ENCODE measurements around the gene ZDHHC4. TPM values are rescaled to one million over a fixed set of nuclear protein-coding genes. Genes with fewer than 3 reads are reported as not detected.

ZDHHC4 gene
- polyA plus RNA-seq, 1 of the 3 experiments (the other 2 are of a cell fraction), result 169 TPM

DNA sequence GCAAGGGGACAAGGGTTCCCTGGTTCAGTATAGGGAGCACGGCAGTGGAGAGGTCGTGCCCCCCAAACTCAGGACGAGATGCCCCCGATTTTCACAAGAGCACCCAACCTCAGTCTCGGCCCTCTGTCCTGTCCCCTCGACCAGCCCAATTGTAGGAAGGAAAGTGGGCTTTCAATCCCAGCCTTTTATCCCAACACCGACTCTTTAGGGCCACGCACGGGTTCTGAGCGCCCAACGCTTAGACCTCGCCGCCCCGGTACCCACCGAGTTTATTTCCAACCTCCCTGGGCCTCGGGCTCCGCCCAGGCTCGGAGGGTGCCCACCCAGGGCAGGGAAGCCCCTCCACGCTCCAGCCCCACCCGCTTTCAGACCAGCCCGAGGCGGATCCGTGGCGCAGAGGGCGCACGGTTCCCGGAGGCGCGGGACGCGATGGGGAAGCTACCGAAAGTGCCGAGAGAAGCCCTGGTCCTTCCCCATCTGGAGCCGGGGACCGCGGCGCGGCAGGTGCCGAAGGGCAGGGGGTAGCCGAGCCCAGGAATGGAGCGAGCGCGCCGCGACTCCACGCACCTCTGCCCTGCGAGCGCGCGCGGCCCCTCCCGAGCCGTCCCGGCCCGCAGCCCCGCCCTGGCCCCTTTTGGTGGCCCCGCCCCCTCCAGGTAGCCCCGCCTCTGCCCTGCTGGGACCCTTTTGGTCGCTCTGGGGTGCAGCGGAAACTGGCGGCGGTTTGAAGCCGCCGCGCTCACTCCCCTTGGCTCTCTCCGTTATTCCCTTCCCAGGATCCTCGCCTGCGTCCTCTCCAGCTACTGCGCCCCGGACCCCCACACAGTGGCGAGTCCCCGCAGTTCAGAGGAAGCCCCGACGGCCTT, 46.4 kb upstream of the ZDHHC4 start (continued):
- TF ChIP-seq CHD2 (IDR thresholded peaks at IDR 0.05; ENCODE audit: low read length, partially characterized antibody) (no peak), RXRA (IDR thresholded peaks at IDR 0.05; ENCODE audit: borderline replicate concordance, low read depth) (no peak), RCOR1 (IDR thresholded peaks at IDR 0.05; ENCODE audit: low read length) (no peak), NFIC (IDR thresholded peaks at IDR 0.05; ENCODE audit: borderline replicate concordance) (no peak), EP300 (IDR thresholded peaks at IDR 0.05; ENCODE audit: borderline replicate concordance in 1 of 2, low read depth in 1 of 2, low read length in 1 of 2) (no peak)
- TF ChIP-seq, protein P1, sequence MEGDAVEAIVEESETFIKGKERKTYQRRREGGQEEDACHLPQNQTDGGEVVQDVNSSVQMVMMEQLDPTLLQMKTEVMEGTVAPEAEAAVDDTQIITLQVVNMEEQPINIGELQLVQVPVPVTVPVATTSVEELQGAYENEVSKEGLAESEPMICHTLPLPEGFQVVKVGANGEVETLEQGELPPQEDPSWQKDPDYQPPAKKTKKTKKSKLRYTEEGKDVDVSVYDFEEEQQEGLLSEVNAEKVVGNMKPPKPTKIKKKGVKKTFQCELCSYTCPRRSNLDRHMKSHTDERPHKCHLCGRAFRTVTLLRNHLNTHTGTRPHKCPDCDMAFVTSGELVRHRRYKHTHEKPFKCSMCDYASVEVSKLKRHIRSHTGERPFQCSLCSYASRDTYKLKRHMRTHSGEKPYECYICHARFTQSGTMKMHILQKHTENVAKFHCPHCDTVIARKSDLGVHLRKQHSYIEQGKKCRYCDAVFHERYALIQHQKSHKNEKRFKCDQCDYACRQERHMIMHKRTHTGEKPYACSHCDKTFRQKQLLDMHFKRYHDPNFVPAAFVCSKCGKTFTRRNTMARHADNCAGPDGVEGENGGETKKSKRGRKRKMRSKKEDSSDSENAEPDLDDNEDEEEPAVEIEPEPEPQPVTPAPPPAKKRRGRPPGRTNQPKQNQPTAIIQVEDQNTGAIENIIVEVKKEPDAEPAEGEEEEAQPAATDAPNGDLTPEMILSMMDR (IDR thresholded peaks at IDR 0.05), result no peak

DNA sequence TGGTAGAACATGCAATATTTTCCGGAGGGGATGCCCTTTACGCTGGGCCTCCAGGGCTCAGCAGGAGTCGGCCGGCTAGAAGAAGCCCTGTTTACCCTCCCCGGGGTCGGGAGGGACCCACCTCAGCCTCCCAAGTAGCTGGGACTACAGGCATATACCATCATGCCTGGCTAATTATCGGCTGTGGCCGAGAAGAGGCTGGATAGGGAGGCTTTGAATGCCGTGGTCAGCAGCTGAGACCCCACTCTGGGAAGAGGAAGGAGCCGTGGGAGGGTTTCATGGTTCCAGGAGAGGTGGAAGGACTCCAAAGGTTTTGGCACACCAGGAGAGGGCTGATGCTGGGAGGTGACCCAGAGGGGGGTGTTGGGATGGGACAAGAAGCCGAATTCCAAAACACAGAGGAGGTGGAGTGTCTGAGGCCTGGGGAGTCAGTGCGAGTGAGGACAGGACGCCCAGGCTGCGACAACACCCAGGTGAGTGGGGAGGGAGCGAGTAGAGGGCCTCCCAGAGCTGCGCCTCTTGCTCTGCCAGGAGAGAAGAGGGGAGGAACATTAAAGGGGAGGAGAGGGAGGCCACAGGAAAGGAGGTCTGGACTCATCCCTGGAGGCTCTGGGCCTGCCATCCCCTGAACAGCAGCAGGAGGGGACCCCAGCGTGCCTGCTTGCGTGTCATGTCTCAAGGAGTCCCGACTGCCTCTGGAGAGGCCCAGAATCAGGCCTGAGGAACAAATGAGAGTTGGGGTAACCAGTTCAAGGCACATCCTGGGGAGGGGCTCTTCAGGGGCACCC, 45.6 kb upstream of the ZDHHC4 start:
- Histone ChIP-seq H3K9ac (no peak overlapping the region), H3K4me3 (ENCODE audit: low read depth in 2 of 2, low read length in 1 of 2) (no peak overlapping the region), H3K27ac (ENCODE audit: low read depth in 2 of 2, low read length in 1 of 2) (no peak overlapping the region), H3K36me3 (replicated peaks in 1 of 2; ENCODE audit: control insufficient read depth in 1 of 2, insufficient read depth in 2 of 2, low read length in 1 of 2) (no peaks in the 10 kb centered on the region), H3K9me2 (no peaks in the 10 kb centered on the region), H4K20me1 (ENCODE audit: insufficient read depth) (no peaks in the 10 kb centered on the region), H3K4me2 (peak overlapping the region; percentile 80; the same call in 1 of the 2 replicates), H3K9me3 (no peaks in the 10 kb centered on the region), H3K4me1 (ENCODE audit: control insufficient read depth in 1 of 2, insufficient read depth in 2 of 2, low read depth in 1 of 2, low read length in 1 of 2) (peaks cover 0 to 7% of the 10 kb centered on the region in 2 experiments; a peak in 1 of 4 replicates), H3K27me3 (ENCODE audit: insufficient read depth) (peaks cover 53% of the 10 kb centered on the region), H3K79me2 (ENCODE audit: insufficient read depth) (no peaks in the 10 kb centered on the region), H2AFZ (ENCODE audit: low read depth) (no peak overlapping the region), H3F3A (replicated peaks; ENCODE audit: insufficient read depth) (no peaks in the 10 kb centered on the region)
- ChIA-PET POLR2A (no interaction called here), CTCF (interaction anchor here (0.9 to 2.1 kb wide), 6 partner anchors 12 to 58 kb away, joined by 4 to 10 read pairs (median 6); partner anchors contain the start of gene INTS15)
- no peak for DNase-seq
- WGBS (ENCODE audit: low lambda C conversion rate), result 41% methylated on average over 17 of the region's 19 CpGs
- TF ChIP-seq, protein P2, sequence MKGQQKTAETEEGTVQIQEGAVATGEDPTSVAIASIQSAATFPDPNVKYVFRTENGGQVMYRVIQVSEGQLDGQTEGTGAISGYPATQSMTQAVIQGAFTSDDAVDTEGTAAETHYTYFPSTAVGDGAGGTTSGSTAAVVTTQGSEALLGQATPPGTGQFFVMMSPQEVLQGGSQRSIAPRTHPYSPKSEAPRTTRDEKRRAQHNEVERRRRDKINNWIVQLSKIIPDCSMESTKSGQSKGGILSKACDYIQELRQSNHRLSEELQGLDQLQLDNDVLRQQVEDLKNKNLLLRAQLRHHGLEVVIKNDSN (IDR thresholded peaks at IDR 0.05; ENCODE audit: borderline replicate concordance, low read depth), result no peak

DNA sequence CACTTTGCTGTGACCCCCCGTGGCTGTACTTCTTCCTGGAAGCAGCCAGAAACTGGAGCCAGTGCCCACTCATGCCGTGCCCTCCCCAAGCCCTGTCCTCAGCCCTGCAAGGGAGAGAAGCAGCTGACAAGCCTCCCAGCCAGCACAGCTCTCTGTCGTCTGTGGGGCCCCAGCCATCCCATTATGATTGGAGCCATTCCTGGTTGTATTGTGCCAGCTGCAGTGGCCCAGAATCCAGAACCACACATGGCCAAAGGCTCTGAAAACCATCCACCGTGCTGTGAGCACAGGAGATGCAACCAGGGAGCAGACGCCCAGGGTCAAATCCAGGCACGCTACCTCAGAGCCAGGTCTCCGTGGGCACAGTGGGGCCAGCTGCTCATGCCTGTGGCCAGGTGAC, 44.7 kb upstream of the ZDHHC4 start:
- DNase-seq, result no peak
- Histone ChIP-seq H4K20me1 (ENCODE audit: insufficient read depth) (no peaks in the 10 kb centered on the region), H3K4me3 (ENCODE audit: low read depth in 2 of 2, low read length in 1 of 2) (no peak overlapping the region), H3K9me3 (no peaks in the 10 kb centered on the region), H3K9ac (no peak overlapping the region), H3K27me3 (ENCODE audit: insufficient read depth) (peaks cover 45% of the 10 kb centered on the region), H3K27ac (ENCODE audit: low read depth in 2 of 2, low read length in 1 of 2) (no peak overlapping the region), H3K36me3 (replicated peaks in 1 of 2; ENCODE audit: control insufficient read depth in 1 of 2, insufficient read depth in 2 of 2, low read length in 1 of 2) (no peaks in the 10 kb centered on the region), H3F3A (replicated peaks; ENCODE audit: insufficient read depth) (no peaks in the 10 kb centered on the region), H3K9me2 (no peaks in the 10 kb centered on the region), H2AFZ (ENCODE audit: low read depth) (no peak overlapping the region), H3K4me2 (no peak overlapping the region), H3K79me2 (ENCODE audit: insufficient read depth) (no peaks in the 10 kb centered on the region), H3K4me1 (ENCODE audit: control insufficient read depth in 1 of 2, insufficient read depth in 2 of 2, low read depth in 1 of 2, low read length in 1 of 2) (peaks cover 0 to 5% of the 10 kb centered on the region in 2 experiments; a peak in 1 of 4 replicates)
- 24% methylated on average over 7 of the region's 7 CpGs for WGBS (ENCODE audit: low lambda C conversion rate)
- TF ChIP-seq ELF1 (IDR thresholded peaks at IDR 0.05) (no peak), RXRA (IDR thresholded peaks at IDR 0.05; ENCODE audit: borderline replicate concordance, low read depth) (no peak), TAF1 (IDR thresholded peaks at IDR 0.05; ENCODE audit: borderline replicate concordance, low read depth, low read length) (no peak), NRF1 (IDR thresholded peaks at IDR 0.05; ENCODE audit: low read depth, low read length) (no peak)
- TF ChIP-seq, protein P3, sequence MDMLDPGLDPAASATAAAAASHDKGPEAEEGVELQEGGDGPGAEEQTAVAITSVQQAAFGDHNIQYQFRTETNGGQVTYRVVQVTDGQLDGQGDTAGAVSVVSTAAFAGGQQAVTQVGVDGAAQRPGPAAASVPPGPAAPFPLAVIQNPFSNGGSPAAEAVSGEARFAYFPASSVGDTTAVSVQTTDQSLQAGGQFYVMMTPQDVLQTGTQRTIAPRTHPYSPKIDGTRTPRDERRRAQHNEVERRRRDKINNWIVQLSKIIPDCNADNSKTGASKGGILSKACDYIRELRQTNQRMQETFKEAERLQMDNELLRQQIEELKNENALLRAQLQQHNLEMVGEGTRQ (IDR thresholded peaks at IDR 0.05; ENCODE audit: borderline replicate concordance, low read depth, low read length), result no peak
- TF ChIP-seq, protein P4, sequence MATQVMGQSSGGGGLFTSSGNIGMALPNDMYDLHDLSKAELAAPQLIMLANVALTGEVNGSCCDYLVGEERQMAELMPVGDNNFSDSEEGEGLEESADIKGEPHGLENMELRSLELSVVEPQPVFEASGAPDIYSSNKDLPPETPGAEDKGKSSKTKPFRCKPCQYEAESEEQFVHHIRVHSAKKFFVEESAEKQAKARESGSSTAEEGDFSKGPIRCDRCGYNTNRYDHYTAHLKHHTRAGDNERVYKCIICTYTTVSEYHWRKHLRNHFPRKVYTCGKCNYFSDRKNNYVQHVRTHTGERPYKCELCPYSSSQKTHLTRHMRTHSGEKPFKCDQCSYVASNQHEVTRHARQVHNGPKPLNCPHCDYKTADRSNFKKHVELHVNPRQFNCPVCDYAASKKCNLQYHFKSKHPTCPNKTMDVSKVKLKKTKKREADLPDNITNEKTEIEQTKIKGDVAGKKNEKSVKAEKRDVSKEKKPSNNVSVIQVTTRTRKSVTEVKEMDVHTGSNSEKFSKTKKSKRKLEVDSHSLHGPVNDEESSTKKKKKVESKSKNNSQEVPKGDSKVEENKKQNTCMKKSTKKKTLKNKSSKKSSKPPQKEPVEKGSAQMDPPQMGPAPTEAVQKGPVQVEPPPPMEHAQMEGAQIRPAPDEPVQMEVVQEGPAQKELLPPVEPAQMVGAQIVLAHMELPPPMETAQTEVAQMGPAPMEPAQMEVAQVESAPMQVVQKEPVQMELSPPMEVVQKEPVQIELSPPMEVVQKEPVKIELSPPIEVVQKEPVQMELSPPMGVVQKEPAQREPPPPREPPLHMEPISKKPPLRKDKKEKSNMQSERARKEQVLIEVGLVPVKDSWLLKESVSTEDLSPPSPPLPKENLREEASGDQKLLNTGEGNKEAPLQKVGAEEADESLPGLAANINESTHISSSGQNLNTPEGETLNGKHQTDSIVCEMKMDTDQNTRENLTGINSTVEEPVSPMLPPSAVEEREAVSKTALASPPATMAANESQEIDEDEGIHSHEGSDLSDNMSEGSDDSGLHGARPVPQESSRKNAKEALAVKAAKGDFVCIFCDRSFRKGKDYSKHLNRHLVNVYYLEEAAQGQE (IDR thresholded peaks at IDR 0.05; ENCODE audit: low read depth, low read length), result no peak
- ChIA-PET POLR2A (no interaction called here), CTCF (interaction anchor here (1.5 to 2.1 kb wide), 4 partner anchors 8 to 58 kb away, joined by 6 to 10 read pairs (median 7); partner anchors contain the start of gene INTS15)
